Stimulated activated naive CD4-positive, alpha-beta T cell (primary cell): Measurements from ENCODE around the gene PDSS2.
"Not testable (repeated sequence)": the region's sequence is repeated elsewhere in the genome, so short reads cannot be mapped to it uniquely, and the experiment has no call there.

ENCODE experiments used
- DNase-seq, 6 experiments: peaks; one replicate each; lab custom pipeline; 2025; lab: John Stamatoyannopoulos, UW

PDSS2 gene

GRCh38 chr6:107321793-107322192 lies 137.6 kb downstream of the PDSS2 start:
- DNase-seq = no peak

- DNase-seq = no peak
Observed at GRCh38 chr6:107319906-107320530, 139.3 kb downstream of the PDSS2 start.

- peak in 1 of 6 experiments; percentile 1 for DNase-seq
Observed at GRCh38 chr6:107318100-107318736, 141.1 kb downstream of the PDSS2 start.

GRCh38 chr6:107315114-107315513 lies 144.2 kb downstream of the PDSS2 start:
- DNase-seq = no peak

GRCh38 chr6:107314531-107314939 lies 144.8 kb downstream of the PDSS2 start:
- no peak for DNase-seq

GRCh38 chr6:107313776-107314175 lies 145.6 kb downstream of the PDSS2 start:
- DNase-seq = no peak

- no peak for DNase-seq
Observed at GRCh38 chr6:107310362-107310761, 149.0 kb downstream of the PDSS2 start.

GRCh38 chr6:107308677-107309076 lies 150.7 kb downstream of the PDSS2 start:
- DNase-seq = no peak

GRCh38 chr6:107305994-107306393 lies 153.4 kb downstream of the PDSS2 start:
- not testable (repeated sequence) for DNase-seq

- DNase-seq = no peak
Observed at GRCh38 chr6:107305391-107305790, 154.0 kb downstream of the PDSS2 start.

- no peak for DNase-seq
Observed at GRCh38 chr6:107304421-107305025, 154.8 kb downstream of the PDSS2 start.

- no peak for DNase-seq
Observed at GRCh38 chr6:107293350-107293749, 166.0 kb downstream of the PDSS2 start.

- no peak for DNase-seq
Observed at GRCh38 chr6:107292715-107293271, 166.6 kb downstream of the PDSS2 start.

- no peak for DNase-seq
Observed at GRCh38 chr6:107290491-107290890, 168.9 kb downstream of the PDSS2 start.

- DNase-seq = not testable (repeated sequence)
Observed at GRCh38 chr6:107289258-107289657, 170.1 kb downstream of the PDSS2 start.

GRCh38 chr6:107285683-107286082 lies 173.7 kb downstream of the PDSS2 start:
- DNase-seq = not testable (repeated sequence)

GRCh38 chr6:107284805-107285204 lies 174.6 kb downstream of the PDSS2 start:
- no peak for DNase-seq

- no peak for DNase-seq
Observed at GRCh38 chr6:107280791-107281190, 178.6 kb downstream of the PDSS2 start.

GRCh38 chr6:107280001-107280400 lies 179.4 kb downstream of the PDSS2 start:
- DNase-seq = not testable (repeated sequence)

- no peak for DNase-seq
Observed at GRCh38 chr6:107275330-107275865, 184.0 kb downstream of the PDSS2 start.

- no peak for DNase-seq
Observed at GRCh38 chr6:107274288-107274687, 185.1 kb downstream of the PDSS2 start.

GRCh38 chr6:107272246-107272645 lies 187.1 kb downstream of the PDSS2 start:
- no peak for DNase-seq
